Lower leg skin (tissue), 3 donors: ENCODE data around the gene RPS15.

Experiments used
- CTCF ChIP-seq, 3 donors: fragments of 450-650 bp; IDR thresholded peaks; one replicate each; pipeline ENCODE4 v1.5.1; 2016; ENCODE audit warnings: antibody characterized with exemption in 3 of 3, mild to moderate bottlenecking in 3 of 3, moderate library complexity in 2 of 3
- POLR2A ChIP-seq, 2 donors: fragments of 450-650 bp; IDR thresholded peaks; one replicate each; pipeline ENCODE4 v1.6.1; 2016 to 2017; ENCODE audit warnings: antibody characterized with exemption in 2 of 2, mild to moderate bottlenecking in 1 of 2, moderate library complexity in 1 of 2

GRCh38 chr19:1487576-1488281, 49.5 kb downstream of the RPS15 start:
- TF ChIP-seq CTCF (IDR thresholded peaks at IDR 0.05) (no peak), POLR2A (IDR thresholded peaks at IDR 0.05) (no peak)
